HG02588 (cell line): ENCODE data around the gene ITGA1.

Experiments
- ATAC-seq: cut with Tn5 transposase; IDR thresholded peaks from one replicate; pipeline ENCODE4 v1.9.1; 2021; ENCODE audit warnings: mild to moderate bottlenecking, moderate library complexity; ENCODE audit not compliant: unreplicated experiment

Gene ITGA1

DNA sequence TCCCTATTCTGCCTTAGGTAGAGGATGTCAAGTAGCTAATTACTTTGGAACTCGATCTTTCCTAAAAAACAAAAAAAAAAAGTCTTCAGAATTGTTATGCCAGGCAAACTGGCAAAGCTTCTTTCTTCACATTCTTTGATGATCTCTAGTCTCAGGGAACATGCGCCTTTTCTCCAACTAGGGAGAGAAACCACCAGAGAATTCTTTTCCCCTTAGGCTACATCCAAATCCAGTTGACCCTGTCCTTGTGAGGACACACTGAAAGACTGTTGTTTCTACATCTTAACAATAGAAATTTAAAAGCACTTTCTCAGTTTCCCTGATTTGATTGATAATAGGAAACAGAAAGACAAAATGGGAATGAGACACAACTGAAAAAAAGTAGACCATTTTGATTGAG, 106.7 kb downstream of the ITGA1 start:
- ATAC-seq, result no peak

DNA sequence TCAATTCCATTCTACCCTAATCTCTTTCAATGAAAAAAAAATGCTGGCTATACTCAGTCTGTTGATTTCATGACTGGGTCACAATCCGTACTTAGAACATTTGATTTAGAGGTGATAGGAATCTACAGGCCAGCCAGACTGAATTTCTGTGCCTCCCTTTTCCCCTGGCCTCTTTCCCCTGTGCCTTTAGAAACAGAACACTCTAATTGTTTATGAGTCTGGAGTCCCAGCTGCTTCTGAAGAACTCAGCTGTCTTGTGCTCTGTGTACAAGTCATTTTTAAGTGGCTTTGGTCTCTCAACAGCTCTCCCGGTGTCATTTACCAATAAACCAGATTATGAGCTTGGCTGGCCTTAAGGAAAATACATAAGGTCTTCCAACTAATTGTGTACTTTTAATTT, 107.4 kb downstream of the ITGA1 start:
- ATAC-seq, result no peak

DNA sequence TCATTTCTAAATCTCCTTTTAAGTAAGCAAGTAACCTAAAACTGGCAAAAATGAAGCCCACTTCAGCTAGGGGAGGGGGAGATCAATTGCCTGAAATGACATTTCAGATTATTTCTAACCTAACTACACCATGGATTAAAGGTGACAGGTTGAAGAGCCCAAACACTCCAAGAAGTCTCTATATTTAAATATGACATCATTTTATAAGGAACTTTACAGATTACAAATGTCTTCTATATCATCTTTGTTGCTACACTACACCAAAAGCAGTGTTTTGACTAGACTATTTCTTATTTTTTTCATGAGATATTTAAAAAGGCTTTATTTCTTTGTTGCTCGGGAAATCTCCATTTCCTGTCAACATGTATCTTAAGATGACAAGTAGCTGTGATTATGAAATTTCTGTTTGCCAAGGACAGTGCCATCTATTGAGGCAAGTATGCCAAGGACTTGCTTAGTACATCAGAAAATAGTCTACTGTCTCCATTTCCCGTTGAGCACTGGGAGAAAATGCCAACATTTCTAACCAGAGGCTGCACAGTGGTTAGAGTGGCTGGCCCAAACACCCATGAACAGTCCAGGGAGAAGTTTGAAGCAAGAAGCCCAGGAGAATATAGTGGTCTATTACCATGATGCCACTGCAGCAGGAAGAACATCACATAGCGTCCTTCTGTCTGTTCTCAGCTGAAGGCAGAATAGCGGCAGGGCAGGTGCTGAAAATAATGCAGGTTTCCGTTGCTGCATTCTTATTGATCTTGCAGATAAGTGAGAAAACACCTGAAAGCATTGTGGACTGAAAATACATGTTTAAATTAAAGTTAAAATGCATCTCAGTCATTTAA, 108.1 kb downstream of the ITGA1 start:
- no peak for ATAC-seq

DNA sequence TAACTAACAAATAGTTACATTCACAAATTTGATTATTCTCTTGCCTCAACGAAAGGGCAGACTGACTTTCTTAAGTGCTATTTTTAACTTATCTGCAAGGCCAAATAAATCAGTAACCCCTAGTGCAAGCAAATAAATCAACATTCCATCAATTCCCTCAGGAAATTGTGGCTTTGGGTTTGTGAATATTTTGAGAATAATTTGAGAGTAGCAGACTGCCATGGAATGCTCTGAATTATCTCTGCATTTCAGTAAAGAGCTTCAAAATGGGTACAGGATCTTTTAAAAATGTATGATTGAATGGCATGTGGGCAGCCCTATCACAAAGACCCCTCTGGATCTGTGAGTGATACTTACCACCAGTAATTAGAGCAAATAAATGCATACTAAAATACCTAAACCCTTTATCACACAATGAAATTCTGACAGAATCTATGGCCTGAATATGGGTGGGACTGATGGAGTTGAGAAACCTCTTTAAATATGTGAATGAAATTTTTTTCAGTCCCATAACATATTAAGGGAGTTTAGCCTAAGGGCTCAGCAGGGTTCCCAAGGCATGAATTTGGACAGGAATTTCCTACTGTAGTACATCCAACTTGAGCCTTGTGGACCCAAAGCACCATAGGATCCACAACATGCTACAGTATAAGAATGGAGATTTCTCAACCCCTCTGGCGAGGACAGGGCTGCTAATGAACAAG, 109.0 kb downstream of the ITGA1 start:
- no peak for ATAC-seq

DNA sequence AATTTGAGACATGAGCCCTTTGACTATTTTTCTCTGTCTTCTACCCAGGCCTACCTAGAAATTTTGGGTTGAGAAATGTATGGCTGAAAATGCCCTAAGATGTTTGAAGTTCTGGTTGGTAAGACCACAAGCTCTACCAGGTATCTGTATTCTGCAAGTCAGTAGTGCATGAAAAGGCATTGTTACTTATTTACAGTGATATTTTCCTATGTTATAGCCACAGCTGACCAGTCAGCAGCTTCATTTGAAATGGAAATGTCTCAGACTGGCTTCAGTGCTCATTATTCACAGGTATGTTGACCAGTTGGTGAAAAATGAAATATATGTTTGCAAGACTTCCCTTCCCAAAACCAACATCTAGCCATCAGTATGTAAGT, 109.5 kb downstream of the ITGA1 start:
- ATAC-seq, result no peak

DNA sequence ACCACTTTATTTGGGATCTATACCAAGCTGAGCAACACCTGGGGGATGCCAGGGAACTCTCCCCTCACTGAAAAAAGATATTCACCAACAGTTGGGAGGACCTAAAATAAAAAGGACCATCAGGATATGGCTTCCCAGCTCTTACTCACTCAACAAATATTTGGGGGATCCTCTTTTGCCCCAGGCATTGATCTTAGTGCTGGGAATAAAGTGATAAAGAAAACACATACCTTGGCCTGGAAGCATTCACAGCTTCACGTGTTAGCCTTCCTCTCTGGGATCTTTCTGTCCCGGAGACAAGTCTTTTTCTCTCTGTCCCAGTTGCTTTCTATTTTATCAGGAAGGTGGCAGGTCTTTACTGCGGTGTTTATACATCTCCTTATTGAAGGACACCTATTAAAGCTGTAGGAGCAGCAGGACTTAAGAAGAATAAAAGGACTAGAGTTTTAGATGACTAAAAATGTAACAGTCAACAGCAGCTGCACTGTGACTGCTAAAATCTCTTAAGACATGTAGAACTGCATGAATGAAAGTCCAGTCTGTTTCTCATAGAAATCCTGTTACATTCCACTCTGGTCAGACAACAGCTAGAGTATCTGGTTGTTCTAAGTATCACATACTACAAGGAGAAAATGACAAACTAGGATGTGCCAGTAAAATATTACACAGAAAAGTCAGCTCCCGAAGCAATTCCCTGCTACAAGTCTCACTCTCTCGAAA, 111.4 kb downstream of the ITGA1 start:
- no peak for ATAC-seq

DNA sequence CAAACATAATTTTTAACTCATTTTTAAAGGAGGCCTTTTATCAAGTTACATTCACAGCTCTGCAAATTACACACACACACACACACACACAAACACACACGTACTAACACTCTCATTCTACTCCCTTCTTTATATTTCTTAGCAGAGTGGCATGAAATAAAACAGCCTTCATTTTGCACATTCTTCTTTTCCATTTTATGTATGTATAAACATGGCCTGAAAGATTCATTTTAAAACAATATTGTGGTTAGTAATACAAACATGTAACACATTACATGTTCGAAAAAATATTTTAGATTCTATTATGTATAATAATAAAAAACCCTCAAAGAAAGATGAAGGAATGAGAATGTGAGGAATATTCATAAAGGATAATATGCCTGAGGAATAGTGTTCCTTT, 115.4 kb downstream of the ITGA1 start:
- no peak for ATAC-seq

DNA sequence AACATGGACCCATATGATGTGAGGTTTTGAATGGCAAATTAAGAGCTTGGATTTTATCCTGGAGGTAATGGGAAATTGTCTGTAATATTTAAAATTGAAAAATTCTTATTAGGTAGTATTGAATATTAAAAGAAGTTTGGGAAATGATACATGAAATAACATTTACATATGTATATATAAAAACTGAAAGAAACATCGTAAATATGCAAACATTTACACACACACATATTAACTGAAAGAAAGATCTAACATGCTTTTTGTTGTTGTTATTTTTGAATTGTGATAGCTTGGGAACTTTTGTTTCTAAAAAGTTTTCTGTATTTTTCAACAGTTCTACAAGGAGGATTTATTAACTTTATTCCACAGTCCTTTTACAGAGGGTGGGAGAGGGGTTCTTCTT, 118.6 kb downstream of the ITGA1 start:
- no peak for ATAC-seq

DNA sequence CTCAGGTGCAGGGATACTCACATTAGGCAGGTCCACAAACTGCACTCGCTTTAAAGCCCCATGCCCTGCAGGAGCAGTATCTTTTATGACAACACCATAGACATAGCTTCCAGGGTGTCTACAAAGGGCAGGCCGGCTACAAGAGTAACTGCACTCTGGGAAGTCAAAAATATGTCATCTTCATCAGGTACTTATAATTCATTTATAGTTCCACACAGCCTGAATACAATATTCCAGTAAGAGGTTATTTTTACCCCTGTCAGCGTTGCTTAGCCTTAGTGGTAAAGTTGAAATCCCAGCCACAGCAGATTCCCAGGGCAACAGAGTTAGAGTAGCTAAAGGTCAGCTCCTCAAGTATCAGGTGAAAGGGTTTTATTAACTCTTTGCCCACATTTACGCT, 119.1 kb downstream of the ITGA1 start:
- no peak for ATAC-seq

DNA sequence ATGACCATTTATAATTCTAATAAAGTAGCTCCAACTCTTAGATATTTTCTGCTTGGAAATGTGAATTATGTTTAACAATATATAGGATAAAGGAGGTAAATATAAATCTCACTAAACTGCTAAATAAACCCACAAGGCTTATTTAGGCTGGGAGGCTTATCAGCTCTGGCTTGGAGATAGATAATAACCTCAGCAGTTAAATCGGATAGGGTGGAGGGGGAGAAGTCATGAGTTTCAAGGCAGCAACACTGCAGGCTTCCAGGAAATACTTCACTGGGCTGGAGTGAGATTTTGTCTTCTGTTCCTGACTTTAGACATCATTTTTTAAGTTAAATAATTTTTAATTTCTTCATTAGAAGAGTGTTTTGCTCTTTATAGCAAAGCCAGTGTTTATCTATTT, 121.5 kb downstream of the ITGA1 start:
- no peak for ATAC-seq

DNA sequence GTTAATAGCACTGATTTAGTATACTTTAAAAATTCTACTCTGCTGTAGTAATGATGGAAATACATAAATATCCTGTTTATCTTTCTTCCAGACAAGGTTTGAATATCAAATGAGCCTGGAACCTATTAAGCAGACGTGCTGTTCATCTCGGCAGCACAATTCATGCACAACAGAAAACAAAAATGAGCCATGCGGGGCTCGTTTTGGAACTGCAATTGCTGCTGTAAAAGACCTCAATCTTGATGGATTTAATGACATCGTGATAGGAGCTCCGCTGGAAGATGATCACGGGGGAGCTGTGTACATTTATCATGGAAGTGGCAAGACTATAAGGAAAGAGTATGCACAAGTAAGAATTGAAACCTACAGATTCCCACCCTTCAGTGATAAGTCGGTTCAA, 122.4 kb downstream of the ITGA1 start:
- ATAC-seq, result no peak

DNA sequence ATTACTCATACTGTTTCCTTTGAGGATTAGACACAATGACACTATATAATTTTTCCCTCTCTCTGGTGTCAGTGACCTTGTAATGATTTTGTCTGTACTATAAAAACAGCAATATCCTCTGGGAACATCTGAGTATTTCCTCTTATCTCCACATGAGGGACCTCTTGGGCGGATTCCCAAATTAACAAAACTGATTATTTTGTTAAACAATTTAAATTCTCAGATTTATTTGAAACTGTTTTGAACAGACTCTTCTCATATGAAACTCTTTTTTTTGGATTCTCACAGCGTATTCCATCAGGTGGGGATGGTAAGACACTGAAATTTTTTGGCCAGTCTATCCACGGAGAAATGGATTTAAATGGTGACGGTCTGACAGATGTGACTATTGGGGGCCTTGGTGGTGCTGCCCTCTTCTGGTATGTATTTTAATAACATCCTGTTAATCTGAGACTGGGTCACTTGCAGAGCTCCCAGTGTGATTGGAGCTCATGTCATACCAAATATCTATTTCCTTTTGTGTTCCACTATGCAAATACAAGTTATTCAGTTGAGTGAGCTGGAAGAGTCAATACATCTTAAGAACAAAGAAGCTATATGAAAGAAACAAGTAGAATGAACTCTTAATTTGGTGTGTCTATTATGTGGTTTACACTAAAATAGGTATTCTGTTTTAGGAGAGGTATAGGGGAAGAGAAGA, 127.6 kb downstream of the ITGA1 start:
- peak; percentile 95 for ATAC-seq

DNA sequence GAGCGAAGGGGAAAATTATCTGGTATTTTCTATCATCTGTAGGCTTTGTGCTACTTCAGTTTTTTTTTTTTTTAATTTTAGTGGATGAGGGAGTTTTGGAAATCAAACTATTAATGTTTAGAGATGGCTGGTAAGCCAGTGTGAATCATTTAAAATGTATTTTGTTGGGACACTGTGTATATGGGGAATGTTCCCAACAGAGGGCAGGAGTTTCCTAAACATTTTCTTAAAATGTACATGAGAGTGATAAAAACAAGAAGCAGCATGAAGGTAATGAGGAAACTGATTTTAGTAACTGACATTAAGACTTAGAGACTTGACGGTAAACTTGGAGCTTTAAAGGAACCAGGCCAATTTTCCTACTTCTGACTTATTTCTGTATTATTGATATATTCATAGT, 133.2 kb downstream of the ITGA1 start:
- no peak for ATAC-seq

DNA sequence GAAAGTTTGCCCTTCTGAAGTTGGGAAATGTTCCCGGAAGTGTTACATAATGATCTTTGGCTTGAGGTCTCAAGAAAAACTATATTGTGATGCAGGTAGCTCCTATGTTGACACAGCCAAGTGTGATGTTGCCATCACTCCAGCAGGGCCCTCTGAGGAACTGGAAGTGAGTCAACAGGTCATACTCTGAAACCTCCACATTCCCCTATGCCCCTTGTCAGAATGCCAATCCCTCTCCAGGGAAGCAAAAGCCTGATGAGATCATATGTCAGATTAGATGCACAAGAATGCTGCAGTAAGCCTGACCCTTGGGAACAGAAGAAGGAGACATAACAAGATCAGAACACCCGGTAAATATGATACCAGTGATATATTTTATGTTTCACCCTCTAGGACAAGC, 134.7 kb downstream of the ITGA1 start:
- no peak for ATAC-seq

DNA sequence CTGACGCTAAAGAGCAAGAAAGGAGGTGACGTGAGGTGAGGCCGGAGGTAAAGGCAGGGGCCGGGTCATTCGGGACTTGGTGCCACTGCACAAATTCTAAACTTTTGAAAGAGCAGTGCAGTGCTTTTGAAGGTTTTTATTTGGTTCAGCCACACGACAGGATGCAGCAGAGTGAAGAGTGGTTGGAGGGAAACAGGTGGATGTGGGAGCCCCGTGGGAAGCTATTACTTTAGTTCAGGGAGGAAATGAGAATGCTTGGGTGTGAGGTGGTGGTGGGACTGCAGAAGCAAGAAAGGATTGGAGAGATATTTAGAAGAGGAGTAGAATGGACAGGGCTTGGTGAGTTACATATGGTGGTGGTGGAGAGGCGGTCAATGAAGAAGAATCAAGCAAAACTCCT, 136.7 kb downstream of the ITGA1 start:
- no peak for ATAC-seq

DNA sequence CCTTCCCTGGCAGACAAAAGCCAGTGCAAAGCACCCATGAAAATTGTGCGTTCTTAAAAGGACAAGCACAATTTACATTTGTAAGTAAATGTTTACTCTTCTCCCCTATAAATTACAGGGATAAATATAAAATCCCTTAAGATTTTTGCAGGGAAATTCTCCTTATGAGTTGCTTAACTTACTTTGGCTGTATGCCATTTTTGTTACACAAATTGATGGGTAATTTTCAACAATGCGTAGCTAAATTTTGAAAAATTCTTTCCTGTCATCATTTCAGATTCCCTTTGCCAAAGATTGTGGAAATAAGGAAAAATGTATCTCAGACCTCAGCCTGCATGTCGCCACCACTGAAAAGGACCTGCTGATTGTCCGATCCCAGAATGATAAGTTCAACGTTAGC, 137.3 kb downstream of the ITGA1 start:
- ATAC-seq, result no peak

DNA sequence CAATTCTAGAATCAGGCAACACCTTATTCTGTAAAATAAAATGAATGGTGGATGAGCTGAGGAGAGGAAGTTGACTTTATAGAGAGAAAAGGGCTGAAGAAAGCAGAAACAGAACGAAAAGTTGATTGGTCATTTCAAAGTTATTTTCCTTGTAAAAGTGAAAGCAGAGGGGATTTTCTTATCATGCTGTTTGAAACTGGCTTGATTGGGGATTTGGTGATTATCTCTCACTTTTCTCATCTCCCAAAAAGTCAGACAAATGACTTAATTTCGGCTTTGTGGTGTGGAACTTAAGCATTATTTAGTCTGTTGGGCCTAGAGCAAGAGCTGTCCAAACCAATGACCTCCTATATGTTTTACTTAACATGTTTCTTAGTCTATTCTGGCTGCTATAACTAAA, 141.0 kb downstream of the ITGA1 start:
- ATAC-seq, result no peak

DNA sequence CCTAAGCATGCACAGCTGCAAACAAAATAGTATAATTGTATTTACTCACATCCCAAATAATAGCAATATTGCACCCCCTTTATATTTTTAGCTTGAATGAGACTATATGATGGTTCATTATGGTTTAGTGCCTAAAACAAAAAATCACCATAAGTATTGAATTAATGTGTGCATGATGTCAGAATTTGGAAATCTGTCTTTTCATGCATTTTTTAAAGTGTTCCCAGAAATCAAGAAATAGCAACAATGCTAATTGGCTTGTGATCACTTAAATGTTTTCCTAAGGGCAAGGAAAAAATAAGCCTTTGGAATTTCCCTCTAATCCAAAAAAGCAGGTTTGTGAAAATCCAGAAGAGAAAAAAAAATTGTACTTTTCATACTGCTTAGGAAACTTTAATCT, 150.5 kb downstream of the ITGA1 start:
- ATAC-seq, result no peak

DNA sequence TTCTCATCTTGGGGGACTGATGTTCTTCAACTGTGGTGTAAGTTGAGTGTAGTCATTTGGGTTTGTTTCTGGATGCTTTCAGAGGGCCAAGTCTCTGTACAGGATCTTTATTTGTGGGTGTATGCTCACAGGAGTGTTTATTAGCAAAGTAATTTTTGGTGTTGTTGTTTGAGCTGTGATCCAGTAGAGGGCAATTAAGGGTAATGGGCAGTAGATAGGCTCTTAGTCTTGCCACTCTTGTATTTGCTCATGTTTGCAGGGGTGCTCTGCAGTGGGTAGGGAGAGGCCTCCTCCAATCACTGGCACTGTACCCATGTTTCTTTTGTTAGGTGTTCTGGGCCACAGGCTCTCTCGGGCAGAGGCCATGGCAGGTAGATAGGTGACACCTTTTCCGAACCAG, 155.6 kb downstream of the ITGA1 start:
- no peak for ATAC-seq

DNA sequence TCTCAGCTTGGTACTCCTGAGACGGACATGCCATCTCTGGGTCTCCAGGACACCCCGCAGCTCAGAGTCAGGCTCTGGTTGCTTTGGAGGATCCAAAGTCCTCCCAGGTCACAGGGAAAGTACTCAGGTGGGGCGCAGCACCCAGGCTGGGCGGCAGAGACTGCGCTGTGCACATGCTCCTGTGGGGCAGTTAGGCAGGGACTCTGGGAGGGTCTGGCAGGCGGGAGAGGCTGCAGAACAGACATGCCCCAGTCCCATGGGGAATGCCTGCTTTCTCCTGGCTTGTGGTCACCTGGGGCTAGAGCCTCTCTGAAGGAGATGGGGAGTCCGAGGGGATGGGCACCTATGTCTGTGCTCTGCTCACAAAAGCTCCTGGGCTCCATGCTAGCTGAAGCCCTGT, 156.1 kb downstream of the ITGA1 start:
- no peak for ATAC-seq

DNA sequence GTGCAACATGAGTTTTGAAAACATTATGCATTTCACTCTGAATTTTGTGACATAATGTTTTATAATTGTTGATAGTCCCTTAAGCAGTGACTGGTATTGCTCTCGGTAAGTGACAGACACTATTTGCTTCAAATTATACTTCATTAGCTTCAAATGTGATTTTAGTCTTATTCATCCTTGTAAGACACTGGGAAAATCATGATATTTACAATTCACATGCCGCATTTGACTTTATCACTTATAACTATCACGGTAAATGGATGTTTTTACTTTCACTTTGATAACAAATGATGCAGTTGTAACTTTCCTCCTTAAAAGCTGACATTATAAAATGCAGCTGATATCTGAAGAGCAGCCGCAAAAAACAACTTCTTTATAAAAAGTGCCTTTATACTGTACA, 157.3 kb downstream of the ITGA1 start:
- ATAC-seq, result no peak
